ENCODE measurements around the gene SLC30A1. TPM values are rescaled to one million over a fixed set of nuclear protein-coding genes. Genes with fewer than 3 reads are reported as not detected.

Gene SLC30A1
- total and polyA plus RNA-seq, 7 donors = 0.35 to 5.2 (median 1.8) TPM

- Histone ChIP-seq H3K4me1 (no peaks in the 10 kb centered on the region), H3K4me3 (no peak overlapping the region), H3K9me3 (no peaks in the 10 kb centered on the region), H3K27ac (no peak overlapping the region), H3K27me3 (ENCODE audit: insufficient read depth in 3 of 3, low read length in 2 of 3) (no peaks in the 10 kb centered on the region), H3K36me3 (ENCODE audit: insufficient read depth in 1 of 2, low read depth in 1 of 2) (no peaks in the 10 kb centered on the region)
- TF ChIP-seq CTCF (IDR thresholded peaks at IDR 0.05) = peak; percentile 6
- DNase-seq (no peak), ATAC-seq (no peak)
- intact Hi-C loops (cut with DNase I) = no loop called here
- WGBS, 3 donors = 76 to 87% (median 79%) methylated on average over 2 of the region's 2 CpGs
Measured at GRCh38 chr1:211625040-211625439, 46.1 kb upstream of the SLC30A1 start.

- DNase-seq (no peak), ATAC-seq (no peak)
- H3K4me3 ChIP-seq = no peak overlapping the region
- H3K36me3 ChIP-seq (ENCODE audit: insufficient read depth in 1 of 2, low read depth in 1 of 2) = no peaks in the 10 kb centered on the region
- H3K9me3 ChIP-seq = no peaks in the 10 kb centered on the region
- no peak overlapping the region for H3K27ac ChIP-seq
- intact Hi-C loops (cut with DNase I) = no loop called here
- H3K4me1 ChIP-seq = no peaks in the 10 kb centered on the region
- 83 to 89% (median 87%) methylated on average over 3 of the region's 3 CpGs for WGBS, 3 donors
- no peaks in the 10 kb centered on the region for H3K27me3 ChIP-seq (ENCODE audit: insufficient read depth in 3 of 3, low read length in 2 of 3)
- no peak for TF ChIP-seq CTCF (IDR thresholded peaks at IDR 0.05)
Measured at GRCh38 chr1:211623515-211623914, 44.6 kb upstream of the SLC30A1 start.

- DNase-seq (no peak), ATAC-seq (no peak)
- no peaks in the 10 kb centered on the region for H3K36me3 ChIP-seq (ENCODE audit: insufficient read depth in 1 of 2, low read depth in 1 of 2)
- no peak for TF ChIP-seq CTCF (IDR thresholded peaks at IDR 0.05)
- no peaks in the 10 kb centered on the region for H3K9me3 ChIP-seq
- intact Hi-C loops (cut with DNase I) = no loop called here
- H3K4me1 ChIP-seq = no peaks in the 10 kb centered on the region
- H3K4me3 ChIP-seq = no peak overlapping the region
- no peak overlapping the region for H3K27ac ChIP-seq
- no peaks in the 10 kb centered on the region for H3K27me3 ChIP-seq (ENCODE audit: insufficient read depth in 3 of 3, low read length in 2 of 3)
- WGBS, 3 donors = 49 to 64% (median 52%) methylated on average over 9 of the region's 9 CpGs
Measured at GRCh38 chr1:211621447-211622198, 42.7 kb upstream of the SLC30A1 start.

GRCh38 chr1:211620097-211620496, 41.1 kb upstream of the SLC30A1 start:
- DNase-seq (no peak), ATAC-seq (no peak)
- H3K9me3 ChIP-seq = no peaks in the 10 kb centered on the region
- 85 to 91% (median 88%) methylated on average over 5 of the region's 5 CpGs for WGBS, 3 donors
- H3K27me3 ChIP-seq (ENCODE audit: insufficient read depth in 3 of 3, low read length in 2 of 3) = no peaks in the 10 kb centered on the region
- intact Hi-C loops (cut with DNase I) = no loop called here
- H3K4me3 ChIP-seq = no peak overlapping the region
- H3K36me3 ChIP-seq (ENCODE audit: insufficient read depth in 1 of 2, low read depth in 1 of 2) = no peaks in the 10 kb centered on the region
- TF ChIP-seq CTCF (IDR thresholded peaks at IDR 0.05) = no peak
- no peaks in the 10 kb centered on the region for H3K4me1 ChIP-seq
- H3K27ac ChIP-seq = no peak overlapping the region
